Thymus (tissue), 11 donors: Measurements from ENCODE around the gene ITFG1. TPM values are rescaled to one million over a fixed set of nuclear protein-coding genes. Genes with fewer than 3 reads are reported as not detected.
"Not testable (repeated sequence)": the region's sequence is repeated elsewhere in the genome, so short reads cannot be mapped to it uniquely, and the experiment has no call there.

Experiments
- DNase-seq, 9 donors: peaks; one replicate each; pipeline ENCODE4 v3.0.0-alpha.2; 2013; ENCODE audit warnings: low spot score in 9 of 9, low read depth in 6 of 9, missing footprints in 1 of 9
- H3K27ac ChIP-seq, 2 donors: one replicate each; pipeline ENCODE4 v1.5.1; 2013; ENCODE audit warnings: control low read depth in 1 of 2, low read depth in 1 of 2, low read length in 1 of 2, mild to moderate bottlenecking in 1 of 2, moderate library complexity in 1 of 2
- H3K27me3 ChIP-seq, 2 donors: one replicate each; pipeline ENCODE4 v1.5.1; 2013; ENCODE audit warnings: low read length in 1 of 2; ENCODE audit not compliant: control insufficient read depth in 2 of 2, insufficient read depth in 1 of 2
- H3K36me3 ChIP-seq, 2 donors: one replicate each; pipeline ENCODE4 v1.5.1; 2013; ENCODE audit warnings: low read length in 1 of 2, mild to moderate bottlenecking in 1 of 2, moderate library complexity in 1 of 2; ENCODE audit not compliant: control insufficient read depth in 2 of 2, insufficient read depth in 2 of 2
- H3K4me1 ChIP-seq, 2 donors: one replicate each; pipeline ENCODE4 v1.5.1; 2013; ENCODE audit warnings: low read length in 2 of 2; ENCODE audit not compliant: control insufficient read depth in 2 of 2, insufficient read depth in 2 of 2
- H3K4me3 ChIP-seq, 2 donors: one replicate each; pipeline ENCODE4 v1.5.1; 2013; ENCODE audit warnings: low read length in 2 of 2, control low read depth in 1 of 2, mild to moderate bottlenecking in 1 of 2
- H3K9me3 ChIP-seq, 2 donors: one replicate each; pipeline ENCODE4 v1.5.1; 2013; ENCODE audit warnings: low read length in 1 of 2, mild to moderate bottlenecking in 1 of 2; ENCODE audit not compliant: control insufficient read depth in 2 of 2, insufficient read depth in 1 of 2
- WGBS: extraction: QIAGEN DNeasy Blood & Tissue Kit; methylation state at CpG from one replicate; pipeline ENCODE4 v1.1.7; 2013; 5-methylcytosine and 5-hydroxymethylcytosine counted together
- polyA plus RNA-seq: library from polyadenylated mRNA; stranded (reverse); fragments of 200-250 nt; gene quantifications from one replicate; pipeline ENCODE4 v1.2.3, GENCODE V29; 2013
- total RNA-seq: library from RNA; stranded (reverse); fragments of 120-200 nt; gene quantifications from one replicate; pipeline ENCODE4 v1.2.4, GENCODE V29; 2013
- donor health status: healthy.

The ITFG1 gene
- total and polyA plus RNA-seq, 2 donors: 28.8 to 36.6 TPM

DNA sequence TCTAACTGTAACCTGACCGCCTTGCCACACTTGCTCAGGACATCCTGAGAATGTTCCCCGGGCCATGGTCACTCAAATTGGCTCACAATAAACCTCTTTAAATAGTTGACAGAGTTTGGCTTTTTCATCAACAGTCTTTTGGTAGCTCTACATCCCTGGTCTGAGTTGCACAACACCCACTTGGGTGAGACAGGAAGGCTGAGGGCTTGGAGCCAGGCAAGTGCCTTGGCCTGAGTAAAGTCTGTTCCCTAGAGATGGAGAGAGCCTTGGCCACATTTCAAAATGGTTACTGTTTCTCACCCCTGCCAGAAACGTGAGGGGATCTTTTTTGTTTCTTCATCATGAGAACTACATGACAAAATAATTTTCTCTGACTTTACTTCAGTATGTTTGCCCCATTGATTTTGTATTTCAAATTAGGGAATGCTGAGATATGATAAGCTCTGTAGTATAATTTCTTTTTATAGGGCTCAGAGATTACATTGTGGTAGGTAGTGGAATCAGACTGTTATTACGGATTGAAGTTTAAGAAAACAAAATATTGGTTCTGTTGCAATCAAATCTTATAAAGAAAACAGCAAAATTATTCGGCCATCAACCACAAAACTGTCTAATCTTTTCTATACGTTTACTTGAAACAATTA is 263.2 kb downstream of the ITFG1 start:
- Histone ChIP-seq H3K27me3 (no peaks in the 10 kb centered on the region), H3K36me3 (no peaks in the 10 kb centered on the region), H3K4me1 (no peaks in the 10 kb centered on the region), H3K27ac (no peak overlapping the region), H3K4me3 (no peak overlapping the region), H3K9me3 (no peaks in the 10 kb centered on the region)
- DNase-seq: no peak
- 98% methylated on average over 6 of the region's 6 CpGs for WGBS

DNA sequence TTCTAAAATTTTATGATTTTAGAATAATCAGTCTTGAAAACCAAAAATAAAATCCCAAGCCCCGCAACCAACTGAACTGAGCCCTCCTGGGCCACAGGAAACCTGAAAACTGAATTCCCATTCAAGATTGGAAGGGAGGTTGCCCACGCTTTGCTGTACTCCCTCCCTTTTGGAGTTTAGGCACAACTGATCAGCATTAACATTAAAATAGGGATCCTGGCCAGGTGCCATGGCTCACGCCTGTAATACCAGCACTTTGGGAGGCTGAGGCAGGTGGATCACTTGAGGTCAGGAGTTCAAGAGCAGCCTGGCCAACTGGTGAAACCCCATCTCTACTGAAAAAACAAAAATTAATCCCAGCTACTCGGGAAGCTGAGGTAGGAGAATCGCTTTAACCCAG is 264.4 kb downstream of the ITFG1 start:
- H3K27ac ChIP-seq: no peak overlapping the region
- H3K4me3 ChIP-seq: no peak overlapping the region
- H3K9me3 ChIP-seq: no peaks in the 10 kb centered on the region
- 99% methylated on average over 5 of the region's 5 CpGs for WGBS
- no peaks in the 10 kb centered on the region for H3K27me3 ChIP-seq
- H3K4me1 ChIP-seq: no peaks in the 10 kb centered on the region
- H3K36me3 ChIP-seq: no peaks in the 10 kb centered on the region
- DNase-seq: no peak

DNA sequence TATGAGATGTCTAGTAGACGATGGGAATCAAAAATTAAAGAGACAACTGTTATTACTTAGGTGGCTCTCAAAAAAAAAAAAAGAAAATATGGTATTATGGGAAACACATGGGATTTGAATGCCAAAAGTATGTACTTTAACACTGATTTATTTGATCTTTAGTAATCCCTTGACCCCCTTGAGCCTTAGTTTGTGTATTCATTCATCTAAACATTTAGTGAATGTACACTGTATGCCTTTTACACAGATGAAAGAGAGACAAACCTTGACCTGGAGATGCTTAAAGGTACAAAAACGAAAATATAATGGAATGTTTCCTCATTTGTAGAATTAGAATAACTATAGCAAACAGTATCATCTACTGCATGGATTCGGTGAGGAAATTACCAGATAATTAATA is 278.5 kb downstream of the ITFG1 start:
- no peaks in the 10 kb centered on the region for H3K27me3 ChIP-seq
- no peak overlapping the region for H3K27ac ChIP-seq
- DNase-seq: no peak
- no peaks in the 10 kb centered on the region for H3K9me3 ChIP-seq
- H3K4me1 ChIP-seq: no peaks in the 10 kb centered on the region
- H3K36me3 ChIP-seq: no peaks in the 10 kb centered on the region
- no peak overlapping the region for H3K4me3 ChIP-seq
- 98% methylated on average over 3 of the region's 3 CpGs for WGBS

DNA sequence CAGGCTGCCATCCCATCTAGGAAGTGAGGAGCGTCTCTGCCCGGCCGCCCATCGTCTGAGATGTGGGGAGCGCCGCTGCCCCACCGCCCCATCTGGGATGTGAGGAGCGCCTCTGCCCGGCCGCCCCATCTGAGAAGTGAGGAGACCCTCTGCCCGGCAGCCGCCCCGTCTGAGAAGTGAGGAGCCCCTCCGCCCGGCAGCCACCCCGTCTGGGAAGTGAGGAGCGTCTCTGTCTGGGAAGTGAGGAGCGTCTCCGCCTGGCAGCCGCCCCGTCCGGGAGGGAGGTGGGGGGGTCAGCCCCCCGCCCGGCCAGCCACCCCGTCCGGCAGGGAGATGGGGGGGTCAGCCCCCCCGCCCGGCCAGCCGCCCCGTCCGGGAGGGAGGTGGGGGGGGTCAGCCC is 279.8 kb downstream of the ITFG1 start:
- DNase-seq, H3K4me1 ChIP-seq, H3K27me3 ChIP-seq, H3K9me3 ChIP-seq, H3K36me3 ChIP-seq, H3K4me3 ChIP-seq, H3K27ac ChIP-seq: not testable (repeated sequence)
- WGBS: 98% methylated on average over 30 of the region's 31 CpGs

DNA sequence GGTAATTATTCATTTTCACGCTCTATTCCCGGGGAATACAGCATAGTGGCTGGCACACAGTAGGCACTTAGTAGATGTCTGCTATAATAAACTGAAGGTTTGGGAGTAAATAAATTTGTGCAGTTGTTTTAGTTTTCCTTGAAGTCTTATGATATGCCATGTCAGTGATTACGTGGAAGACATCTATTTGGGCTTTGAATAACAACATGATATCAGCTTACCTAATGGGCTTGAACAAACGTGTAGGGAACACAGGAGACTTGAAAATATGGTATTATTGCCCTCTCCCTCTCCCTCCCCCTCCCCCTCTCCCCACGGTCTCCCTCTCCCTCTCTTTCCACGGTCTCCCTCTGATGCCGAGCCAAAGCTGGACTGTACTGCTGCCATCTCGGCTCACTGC is 280.8 kb downstream of the ITFG1 start:
- H3K4me3 ChIP-seq: no peak overlapping the region

DNA sequence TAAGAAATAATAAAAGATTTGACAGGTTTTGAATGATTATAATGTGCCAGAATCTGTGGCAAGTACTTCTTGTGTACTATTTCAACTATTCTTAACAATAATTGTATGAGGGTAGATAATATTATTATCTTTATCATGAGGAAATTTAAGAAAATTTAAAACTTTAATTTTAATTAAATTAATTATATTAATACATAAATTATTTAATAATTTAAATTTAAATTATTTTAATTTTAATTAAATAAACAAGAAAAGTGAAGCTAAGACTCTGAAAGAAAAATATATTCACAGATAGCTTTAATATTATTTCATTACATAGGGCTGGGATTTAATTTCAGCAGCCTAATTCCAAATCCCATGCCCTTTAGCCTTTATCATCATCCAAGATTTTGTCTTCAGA is 285.7 kb downstream of the ITFG1 start:
- H3K4me1 ChIP-seq: no peaks in the 10 kb centered on the region
- no peaks in the 10 kb centered on the region for H3K36me3 ChIP-seq
- H3K9me3 ChIP-seq: no peaks in the 10 kb centered on the region
- DNase-seq: no peak
- no peaks in the 10 kb centered on the region for H3K27me3 ChIP-seq
- H3K4me3 ChIP-seq: no peak overlapping the region
- H3K27ac ChIP-seq: no peak overlapping the region

More for the DNA sequence above, 280.8 kb downstream of the ITFG1 start:
- H3K27me3 ChIP-seq: no peaks in the 10 kb centered on the region
- H3K36me3 ChIP-seq: no peaks in the 10 kb centered on the region
- 97% methylated on average over 8 of the region's 8 CpGs for WGBS
- no peaks in the 10 kb centered on the region for H3K4me1 ChIP-seq
- no peaks in the 10 kb centered on the region for H3K9me3 ChIP-seq
- no peak for DNase-seq
- no peak overlapping the region for H3K27ac ChIP-seq

DNA sequence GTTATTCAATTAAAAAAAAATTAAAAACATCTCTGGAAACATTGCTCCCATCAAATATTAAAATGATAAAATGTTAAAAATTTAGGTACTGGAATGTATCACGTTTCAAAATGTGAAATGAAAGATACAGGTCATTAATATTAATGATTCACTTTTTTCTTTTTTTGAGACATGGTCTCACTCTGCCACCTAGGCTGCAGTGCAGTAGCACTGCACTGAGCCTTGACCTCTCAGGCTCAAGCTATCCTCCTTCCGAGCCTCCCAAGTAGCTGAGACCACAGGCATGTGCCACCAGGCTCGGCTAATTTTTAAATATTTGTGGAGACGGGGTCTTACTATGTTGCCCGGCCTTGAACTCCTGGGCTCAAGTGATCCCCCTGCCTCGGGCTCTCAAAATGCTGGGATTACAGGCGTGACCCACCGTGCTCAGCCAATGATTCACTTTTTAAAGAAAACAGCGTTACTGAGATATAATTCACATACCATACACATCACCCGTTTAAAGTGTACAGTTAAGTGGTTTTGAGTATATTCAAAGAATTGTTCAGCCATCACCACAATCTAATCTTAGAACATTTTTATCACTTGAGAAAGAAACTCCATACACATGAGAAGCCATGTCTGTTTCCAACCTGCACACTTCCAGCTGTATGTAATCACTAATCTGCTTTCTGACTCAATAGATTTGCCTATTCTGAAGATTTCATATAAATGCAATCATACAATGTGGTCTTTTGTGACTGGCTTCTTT is 298.0 kb downstream of the ITFG1 start:
- Histone ChIP-seq H3K27me3 (no peaks in the 10 kb centered on the region), H3K9me3 (no peaks in the 10 kb centered on the region), H3K27ac (no peak overlapping the region), H3K4me1 (no peaks in the 10 kb centered on the region), H3K36me3 (no peaks in the 10 kb centered on the region), H3K4me3 (no peak overlapping the region)
- DNase-seq: no peak
- 97% methylated on average over 10 of the region's 10 CpGs for WGBS

DNA sequence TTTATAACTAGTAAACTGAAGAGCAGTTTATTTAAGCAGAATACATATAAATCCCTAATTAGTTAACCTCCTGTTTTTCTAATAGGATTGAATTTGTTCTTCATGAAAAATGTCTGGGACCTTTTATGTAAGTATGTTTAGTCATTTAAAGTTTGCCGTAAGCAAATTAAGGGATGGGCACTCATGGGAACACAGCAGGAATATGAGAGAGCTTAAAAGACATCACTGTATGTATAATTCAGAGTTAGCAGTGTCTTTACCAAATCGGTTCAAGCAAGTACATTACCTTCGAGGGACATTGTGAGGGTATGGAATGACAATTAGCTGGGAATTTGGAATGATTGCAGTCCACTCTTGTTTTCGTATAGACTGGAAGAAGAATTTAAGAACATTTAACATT is 299.4 kb downstream of the ITFG1 start:
- Histone ChIP-seq H3K27me3 (no peaks in the 10 kb centered on the region), H3K4me1 (no peaks in the 10 kb centered on the region), H3K36me3 (no peaks in the 10 kb centered on the region), H3K4me3 (no peak overlapping the region), H3K27ac (no peak overlapping the region), H3K9me3 (no peaks in the 10 kb centered on the region)
- DNase-seq: no peak
- WGBS: 97% methylated on average over 4 of the region's 4 CpGs

DNA sequence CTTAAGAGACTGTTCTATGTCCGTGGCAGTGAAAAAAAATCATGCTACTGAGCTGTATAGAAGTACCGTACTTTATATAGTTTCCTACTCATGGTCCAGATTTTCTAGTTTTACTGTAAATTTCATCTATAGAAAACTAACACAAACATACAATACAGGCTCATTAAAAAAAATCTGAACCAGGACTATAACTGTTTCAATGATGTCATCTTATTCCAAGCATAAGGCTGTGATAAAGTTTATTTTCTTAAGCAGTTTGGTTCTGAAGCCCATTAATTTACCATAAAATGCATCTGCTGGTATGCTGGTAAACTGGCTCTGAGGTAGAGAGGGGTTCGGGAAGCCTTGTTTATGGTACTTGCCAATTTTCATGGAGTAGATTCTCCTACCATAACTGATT is 300.4 kb downstream of the ITFG1 start:
- 98% methylated on average over 3 of the region's 3 CpGs for WGBS

More for the DNA sequence above, 300.4 kb downstream of the ITFG1 start:
- no peak for DNase-seq
- Histone ChIP-seq H3K4me1 (no peaks in the 10 kb centered on the region), H3K9me3 (no peaks in the 10 kb centered on the region), H3K36me3 (no peaks in the 10 kb centered on the region), H3K4me3 (no peak overlapping the region), H3K27me3 (no peaks in the 10 kb centered on the region), H3K27ac (no peak overlapping the region)
